ENCODE results near the gene CR1. TPM values are rescaled to one million over a fixed set of nuclear protein-coding genes. Genes with fewer than 3 reads are reported as not detected.
"Not testable (repeated sequence)": the region's sequence is repeated elsewhere in the genome, so short reads cannot be mapped to it uniquely, and the experiment has no call there.

The CR1 gene
- total RNA-seq, 1 donor from 2014 or later = not detected

DNA sequence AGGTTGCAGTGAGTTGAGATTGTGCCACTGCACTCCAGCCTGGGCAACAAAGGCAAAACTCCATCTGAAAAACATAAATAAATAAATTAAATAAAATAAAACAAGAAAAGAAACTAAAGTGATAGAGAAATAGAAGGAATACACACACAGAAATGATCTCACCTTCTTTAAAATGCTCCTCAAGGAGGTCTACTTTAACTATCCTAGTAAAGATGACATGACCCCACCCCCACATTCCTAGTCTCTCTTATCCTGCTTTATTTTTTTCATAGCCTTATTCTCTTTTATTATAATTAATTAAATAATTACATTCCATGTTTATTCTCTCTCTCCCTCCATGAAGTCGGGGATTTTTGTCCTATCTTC, 131.0 kb downstream of the CR1 start:
- H3K4me3 ChIP-seq (ENCODE audit: low read depth, low read length) = no peak overlapping the region
- no peaks in the 10 kb centered on the region for H3K27me3 ChIP-seq (ENCODE audit: control insufficient read depth, insufficient read depth, low read length)
- DNase-seq (ENCODE audit: low read depth) = no peak
- TF ChIP-seq, protein P1, sequence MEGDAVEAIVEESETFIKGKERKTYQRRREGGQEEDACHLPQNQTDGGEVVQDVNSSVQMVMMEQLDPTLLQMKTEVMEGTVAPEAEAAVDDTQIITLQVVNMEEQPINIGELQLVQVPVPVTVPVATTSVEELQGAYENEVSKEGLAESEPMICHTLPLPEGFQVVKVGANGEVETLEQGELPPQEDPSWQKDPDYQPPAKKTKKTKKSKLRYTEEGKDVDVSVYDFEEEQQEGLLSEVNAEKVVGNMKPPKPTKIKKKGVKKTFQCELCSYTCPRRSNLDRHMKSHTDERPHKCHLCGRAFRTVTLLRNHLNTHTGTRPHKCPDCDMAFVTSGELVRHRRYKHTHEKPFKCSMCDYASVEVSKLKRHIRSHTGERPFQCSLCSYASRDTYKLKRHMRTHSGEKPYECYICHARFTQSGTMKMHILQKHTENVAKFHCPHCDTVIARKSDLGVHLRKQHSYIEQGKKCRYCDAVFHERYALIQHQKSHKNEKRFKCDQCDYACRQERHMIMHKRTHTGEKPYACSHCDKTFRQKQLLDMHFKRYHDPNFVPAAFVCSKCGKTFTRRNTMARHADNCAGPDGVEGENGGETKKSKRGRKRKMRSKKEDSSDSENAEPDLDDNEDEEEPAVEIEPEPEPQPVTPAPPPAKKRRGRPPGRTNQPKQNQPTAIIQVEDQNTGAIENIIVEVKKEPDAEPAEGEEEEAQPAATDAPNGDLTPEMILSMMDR (IDR thresholded peaks at IDR 0.05; ENCODE audit: insufficient read depth, low read length, severe bottlenecking) = no peak
- no peak for FAIRE-seq
- no peaks in the 10 kb centered on the region for H3K36me3 ChIP-seq (ENCODE audit: control insufficient read depth, insufficient read depth, low read length)

DNA sequence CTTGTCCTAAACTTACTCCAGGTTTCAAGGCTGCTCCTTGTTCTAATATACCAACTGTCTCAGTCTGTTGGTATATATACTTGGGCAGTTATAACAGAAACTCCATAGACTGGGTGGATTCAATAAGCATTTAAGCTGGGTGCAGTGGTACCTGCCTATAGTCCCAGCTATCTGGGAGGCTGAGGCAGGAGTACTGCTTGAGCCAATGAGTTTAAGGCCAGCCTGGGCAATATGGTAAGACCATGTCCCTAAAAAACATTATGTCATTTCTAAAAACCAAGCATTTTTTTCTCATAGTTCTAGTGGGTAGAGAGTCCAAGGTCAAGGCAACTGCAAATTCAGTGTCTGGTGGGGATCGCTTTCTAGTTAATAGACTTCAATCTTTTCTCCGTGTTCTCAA, 131.5 kb downstream of the CR1 start:
- DNase-seq (ENCODE audit: low read depth) (no peak), FAIRE-seq (no peak)
- no peaks in the 10 kb centered on the region for H3K27me3 ChIP-seq (ENCODE audit: control insufficient read depth, insufficient read depth, low read length)
- TF ChIP-seq, protein P1 (IDR thresholded peaks at IDR 0.05; ENCODE audit: insufficient read depth, low read length, severe bottlenecking) = no peak
- no peak overlapping the region for H3K4me3 ChIP-seq (ENCODE audit: low read depth, low read length)
- H3K36me3 ChIP-seq (ENCODE audit: control insufficient read depth, insufficient read depth, low read length) = no peaks in the 10 kb centered on the region

DNA sequence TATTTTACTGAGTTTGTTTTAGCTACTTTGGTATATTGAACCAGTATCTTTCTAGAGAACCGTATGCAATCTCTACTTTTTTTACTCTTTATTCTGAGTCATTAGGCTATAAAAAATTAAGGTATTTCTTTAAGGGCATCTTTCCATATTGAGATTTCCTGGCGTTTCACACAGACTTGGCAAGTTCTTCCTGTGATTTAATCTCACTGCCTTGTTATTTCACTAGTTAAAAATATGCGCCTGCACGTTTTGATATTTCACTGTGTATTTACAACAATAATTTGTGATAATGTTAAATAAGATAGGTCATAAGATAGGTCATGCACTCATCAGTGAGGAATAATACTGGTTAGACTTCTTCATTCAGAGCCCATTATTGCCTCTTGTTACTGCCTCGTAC, 132.8 kb downstream of the CR1 start:
- no peaks in the 10 kb centered on the region for H3K27me3 ChIP-seq (ENCODE audit: control insufficient read depth, insufficient read depth, low read length)
- TF ChIP-seq, protein P1 (IDR thresholded peaks at IDR 0.05; ENCODE audit: insufficient read depth, low read length, severe bottlenecking) = no peak
- no peak for FAIRE-seq

DNA sequence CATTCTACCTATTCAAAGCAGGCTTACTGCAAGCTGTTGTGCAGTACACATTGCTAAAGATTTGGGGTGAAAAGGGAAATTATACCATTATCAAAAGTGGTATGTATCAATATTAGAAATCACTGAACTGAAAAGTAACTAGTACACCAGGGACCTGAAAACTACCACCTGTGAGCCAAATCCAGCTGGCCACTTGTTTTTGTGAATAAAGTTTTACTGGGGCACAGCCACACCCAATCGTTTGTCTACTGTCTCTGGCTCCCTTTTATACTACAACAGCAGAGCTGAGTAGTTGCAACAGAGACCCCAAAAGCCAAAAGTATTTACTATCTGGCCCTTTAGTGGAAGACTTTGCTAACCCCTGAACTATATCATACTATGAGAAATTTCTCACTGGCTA, 135.2 kb downstream of the CR1 start:
- no peak overlapping the region for H3K4me3 ChIP-seq (ENCODE audit: low read depth, low read length)
- FAIRE-seq = no peak
- H3K27me3 ChIP-seq (ENCODE audit: control insufficient read depth, insufficient read depth, low read length) = no peaks in the 10 kb centered on the region
- no peak for DNase-seq (ENCODE audit: low read depth)
- H3K36me3 ChIP-seq (ENCODE audit: control insufficient read depth, insufficient read depth, low read length) = no peaks in the 10 kb centered on the region
- TF ChIP-seq, protein P1 (IDR thresholded peaks at IDR 0.05; ENCODE audit: insufficient read depth, low read length, severe bottlenecking) = no peak

More for the DNA sequence above, 132.8 kb downstream of the CR1 start:
- no peak overlapping the region for H3K4me3 ChIP-seq (ENCODE audit: low read depth, low read length)
- DNase-seq (ENCODE audit: low read depth) = no peak
- no peaks in the 10 kb centered on the region for H3K36me3 ChIP-seq (ENCODE audit: control insufficient read depth, insufficient read depth, low read length)

DNA sequence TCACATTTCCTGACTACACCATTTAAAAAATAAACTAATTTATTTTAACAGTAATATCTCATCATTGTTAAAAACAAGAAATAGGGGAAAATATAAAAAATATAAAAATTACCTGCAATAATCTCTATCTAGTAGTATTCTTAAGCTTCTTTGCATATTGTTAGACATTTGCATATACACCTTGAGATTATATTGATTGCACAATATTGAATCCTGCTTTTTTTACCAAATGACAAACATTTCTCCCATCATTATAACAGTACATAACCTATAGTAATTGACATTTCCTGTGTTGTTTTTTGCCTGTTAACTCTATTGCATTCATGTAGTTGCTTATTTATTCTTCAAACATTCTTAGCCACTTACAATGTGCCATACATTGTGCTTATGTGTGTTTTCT, 137.3 kb downstream of the CR1 start:
- Histone ChIP-seq H3K36me3 (ENCODE audit: control insufficient read depth, insufficient read depth, low read length) (no peaks in the 10 kb centered on the region), H3K27me3 (ENCODE audit: control insufficient read depth, insufficient read depth, low read length) (no peaks in the 10 kb centered on the region), H3K4me3 (ENCODE audit: low read depth, low read length) (no peak overlapping the region)
- TF ChIP-seq, protein P1 (IDR thresholded peaks at IDR 0.05; ENCODE audit: insufficient read depth, low read length, severe bottlenecking) = no peak
- FAIRE-seq (no peak), DNase-seq (ENCODE audit: low read depth) (no peak)

DNA sequence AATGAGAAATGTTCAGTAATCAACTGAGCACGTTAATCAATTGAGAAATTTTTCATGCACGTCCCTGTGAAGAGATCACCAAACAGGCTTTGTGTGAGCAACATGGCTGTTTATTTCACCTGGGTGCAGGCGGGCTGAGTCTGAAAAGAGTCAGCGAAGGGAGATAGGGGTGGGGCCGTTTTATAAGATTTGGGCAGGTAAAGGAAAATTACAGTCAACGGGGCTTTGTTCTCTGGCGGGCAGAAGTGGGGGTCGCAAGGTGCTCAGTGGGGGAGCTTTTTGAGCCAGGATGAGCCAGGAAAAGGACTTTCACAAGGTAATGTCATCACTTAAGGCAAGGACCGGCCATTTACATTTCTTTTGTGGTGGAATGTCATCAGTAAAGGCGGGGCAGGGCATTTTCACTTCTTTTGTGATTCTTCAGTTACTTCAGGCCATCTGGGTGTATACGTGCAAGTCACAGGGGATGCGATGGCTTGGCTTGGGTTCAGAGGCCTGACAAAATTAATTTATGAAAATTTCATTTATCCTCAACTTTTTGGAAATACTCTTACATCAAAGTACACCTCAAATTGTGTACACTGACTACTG, 137.8 kb downstream of the CR1 start:
- not testable (repeated sequence) for H3K36me3 ChIP-seq (ENCODE audit: control insufficient read depth, insufficient read depth, low read length); DNase-seq (ENCODE audit: low read depth); H3K4me3 ChIP-seq (ENCODE audit: low read depth, low read length); FAIRE-seq; H3K27me3 ChIP-seq (ENCODE audit: control insufficient read depth, insufficient read depth, low read length)

DNA sequence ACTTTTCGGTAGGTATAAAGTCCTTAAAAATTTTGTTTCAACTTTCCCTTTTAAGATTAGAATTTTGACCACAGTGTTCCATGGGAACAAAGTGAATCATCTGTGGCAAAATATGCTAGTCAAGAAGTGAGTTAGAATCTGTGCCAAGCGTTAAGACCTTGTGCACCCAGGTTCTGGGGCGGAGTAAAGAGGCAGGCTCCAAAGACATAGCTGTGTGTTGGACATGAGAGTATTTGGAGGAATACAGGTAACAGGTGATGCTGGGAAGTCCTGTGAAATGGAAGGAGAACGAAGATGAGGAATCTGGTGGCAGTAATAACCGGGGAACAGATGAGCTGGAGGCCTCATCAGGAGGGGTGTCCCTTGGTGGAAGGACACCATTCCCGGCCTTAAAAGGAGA, 138.3 kb downstream of the CR1 start:
- not testable (repeated sequence) for FAIRE-seq; H3K36me3 ChIP-seq (ENCODE audit: control insufficient read depth, insufficient read depth, low read length); H3K27me3 ChIP-seq (ENCODE audit: control insufficient read depth, insufficient read depth, low read length); H3K4me3 ChIP-seq (ENCODE audit: low read depth, low read length); DNase-seq (ENCODE audit: low read depth)

DNA sequence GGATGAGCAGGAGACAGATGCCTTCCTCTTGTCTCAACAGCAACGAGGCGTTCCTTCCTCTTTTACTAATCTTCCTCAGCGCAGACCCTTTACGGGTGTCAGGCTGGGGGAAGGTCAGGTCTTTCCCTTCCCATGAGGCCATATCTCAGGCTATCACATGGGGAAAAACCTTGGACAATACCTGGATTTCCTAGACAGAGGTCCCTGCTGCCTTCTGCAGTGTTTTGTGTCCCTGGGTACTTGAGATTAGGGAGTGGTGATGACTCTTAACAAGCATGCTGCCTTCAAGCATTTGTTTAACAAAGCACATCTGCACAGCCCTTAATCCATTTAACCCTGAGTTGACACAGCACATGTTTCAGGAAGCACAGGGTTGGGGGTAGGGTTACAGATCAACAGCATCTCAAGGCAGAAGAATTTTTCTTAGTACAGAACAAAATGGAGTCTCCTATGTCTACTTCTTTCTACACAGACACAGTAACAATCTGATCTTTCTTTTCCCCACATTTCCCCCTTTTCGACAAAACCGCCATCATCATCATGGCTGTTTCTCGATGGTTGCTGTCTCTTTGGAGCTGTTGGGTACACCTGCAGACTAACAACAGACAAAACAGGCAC, 139.7 kb downstream of the CR1 start:
- H3K36me3 ChIP-seq (ENCODE audit: control insufficient read depth, insufficient read depth, low read length); H3K27me3 ChIP-seq (ENCODE audit: control insufficient read depth, insufficient read depth, low read length); H3K4me3 ChIP-seq (ENCODE audit: low read depth, low read length); FAIRE-seq; DNase-seq (ENCODE audit: low read depth): not testable (repeated sequence)

DNA sequence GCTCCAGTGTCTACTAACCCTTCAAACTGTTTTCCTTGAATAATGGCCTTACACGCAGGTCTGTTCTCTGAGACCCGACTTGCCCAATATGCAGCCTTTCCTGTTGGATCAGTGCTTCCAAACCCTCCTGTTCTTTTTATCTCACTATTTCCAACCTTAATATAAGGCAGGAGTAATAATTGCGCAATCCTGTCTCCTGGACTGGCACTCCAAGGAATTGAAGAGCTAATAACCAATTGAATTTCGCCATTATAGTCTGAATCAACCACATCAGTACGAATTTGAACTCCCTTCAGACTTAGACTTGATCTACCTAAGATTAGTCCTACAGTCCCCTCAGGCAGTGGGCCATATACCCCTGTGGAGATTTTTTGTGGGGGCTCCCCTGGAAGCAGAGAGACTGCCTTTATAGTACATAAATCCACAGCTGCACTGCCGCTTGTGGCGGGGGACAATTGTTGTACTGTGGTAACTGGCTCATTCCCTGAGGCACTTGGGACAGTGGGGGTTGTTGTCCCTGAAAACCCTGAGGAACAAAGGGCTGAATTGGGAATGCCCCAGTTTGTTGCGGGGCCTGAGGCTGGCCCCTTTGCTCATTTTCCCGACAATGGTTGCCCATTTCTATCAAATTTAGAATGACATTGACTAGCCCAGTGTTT, 142.7 kb downstream of the CR1 start:
- DNase-seq (ENCODE audit: low read depth); FAIRE-seq; H3K27me3 ChIP-seq (ENCODE audit: control insufficient read depth, insufficient read depth, low read length); H3K36me3 ChIP-seq (ENCODE audit: control insufficient read depth, insufficient read depth, low read length); H3K4me3 ChIP-seq (ENCODE audit: low read depth, low read length): not testable (repeated sequence)

All from bronchial epithelial cell (primary cell).